HepG2 (cell line): Measurements from ENCODE around the gene GDF7. TPM values are rescaled to one million over a fixed set of nuclear protein-coding genes. Genes with fewer than 3 reads are reported as not detected.
A peak's percentile ranks its signal among the peaks of the same experiment; 100 is the strongest.

Source experiments
- CEBPB ChIP-seq: IDR thresholded peaks from 2 replicates; pipeline ENCODE4 v1.6.1; 2011; ENCODE audit warnings: low read depth, low read length, improper control_type of control experiment, borderline replicate concordance
- EP300 ChIP-seq, 3 experiments: sonication (generic) in 1 of 3; formaldehyde crosslinking in 1 of 3; IDR thresholded peaks; 2 replicates each; pipeline versions ENCODE4 v1.5.1 to v1.6.1; 2011 to 2020; ENCODE audit warnings: low read depth in 2 of 3, low read length in 2 of 3, borderline replicate concordance in 1 of 3, improper control_type of control experiment in 1 of 3, mild to moderate bottlenecking in 1 of 3, missing genetic modification reagents in 1 of 3, moderate library complexity in 1 of 3
- HMGXB4 ChIP-seq, 2 experiments: sonication (generic) in 1 of 2; formaldehyde crosslinking in 1 of 2; IDR thresholded peaks; 2 replicates each; pipeline versions ENCODE4 v1.4.0 to v1.6.1; 2018 to 2020; ENCODE audit warnings: missing genetic modification reagents in 2 of 2, borderline replicate concordance in 1 of 2, low read depth in 1 of 2, mild to moderate bottlenecking in 1 of 2, missing biosample characterization in 1 of 2
- HOXA7 ChIP-seq: sonication (generic); formaldehyde crosslinking; IDR thresholded peaks from 2 replicates; pipeline ENCODE4 v1.8.1; 2022; ENCODE audit warnings: mild to moderate bottlenecking, missing genetic modification reagents, moderate library complexity
- MYC ChIP-seq: sonication (generic); formaldehyde crosslinking; IDR thresholded peaks from 2 replicates; pipeline ENCODE4 v1.9.0; 2021; ENCODE audit warnings: missing genetic modification reagents, borderline replicate concordance
- RFXAP ChIP-seq: sonication (generic); formaldehyde crosslinking; IDR thresholded peaks from 2 replicates; pipeline ENCODE4 v1.4.0; 2020; ENCODE audit warnings: missing genetic modification reagents, borderline replicate concordance
- SAP130 ChIP-seq: IDR thresholded peaks from 2 replicates; pipeline ENCODE4 v1.6.1; 2016; ENCODE audit warnings: low read depth
- SIX4 ChIP-seq: sonication (generic); formaldehyde crosslinking; IDR thresholded peaks from 2 replicates; pipeline ENCODE4 v1.4.0; 2020; ENCODE audit warnings: missing genetic modification reagents
- TBX2 ChIP-seq: sonication (generic); formaldehyde crosslinking; IDR thresholded peaks from 2 replicates; pipeline ENCODE4 v1.5.0; 2020; ENCODE audit warnings: missing genetic modification reagents, mild to moderate bottlenecking, borderline replicate concordance
- TRAFD1 ChIP-seq: sonication (generic); formaldehyde crosslinking; IDR thresholded peaks from 2 replicates; pipeline ENCODE4 v1.5.1; 2020; ENCODE audit warnings: missing genetic modification reagents, mild to moderate bottlenecking, borderline replicate concordance
- ZFP90 ChIP-seq: sonication (generic); formaldehyde crosslinking; IDR thresholded peaks from 2 replicates; pipeline ENCODE4 v1.8.0; 2022; ENCODE audit warnings: missing genetic modification reagents, mild to moderate bottlenecking, inconsistent platforms, borderline replicate concordance
- ZNF232 ChIP-seq: sonication (generic); formaldehyde crosslinking; IDR thresholded peaks from 2 replicates; pipeline ENCODE4 v1.4.0; 2020; ENCODE audit warnings: missing genetic modification reagents, borderline replicate concordance
- ZNF484 ChIP-seq: sonication (generic); formaldehyde crosslinking; IDR thresholded peaks from 2 replicates; pipeline ENCODE4 v1.5.1; 2020; ENCODE audit warnings: mild to moderate bottlenecking, low read depth, missing genetic modification reagents, borderline replicate concordance
- ZNF572 ChIP-seq: sonication (generic); formaldehyde crosslinking; IDR thresholded peaks from 2 replicates; pipeline ENCODE4 v1.5.1; 2020; ENCODE audit warnings: mild to moderate bottlenecking, missing genetic modification reagents
- ZNF772 ChIP-seq: sonication (generic); formaldehyde crosslinking; IDR thresholded peaks from 2 replicates; pipeline ENCODE4 v1.5.0; 2020; ENCODE audit warnings: mild to moderate bottlenecking, missing genetic modification reagents
- polyA plus RNA-seq, 8 experiments: library from polyadenylated mRNA; depleted of rRNA in 3 of 8; stranded (reverse) in 7 of 8; unstranded in 1 of 8; fragments of >200 nt; fragmentation: Illumina TruSeq in 4 of 8; extraction: Trizol in 4 of 8; gene quantifications; 2 replicates each; pipeline versions ENCODE4 v1.2.1 to v1.2.3, GENCODE V29; 2011 to 2016; ENCODE audit warnings: low read depth in 4 of 8, missing spikeins in 1 of 8, mixed read lengths in 1 of 8; ENCODE audit not compliant: insufficient read depth in 1 of 8
- total RNA-seq, 5 experiments: library from RNA; depleted of rRNA; stranded (reverse); fragments of >200 nt; fragmentation: Illumina TruSeq; extraction: Trizol; gene quantifications; 2 replicates each; pipeline ENCODE4 v1.2.3, GENCODE V29; 2016; ENCODE audit warnings: low read depth in 1 of 5
- TF ChIP-seq, protein P1 (sequence below): sonication (generic); formaldehyde crosslinking; IDR thresholded peaks from 2 replicates; pipeline ENCODE4 v1.4.0; 2020; ENCODE audit warnings: missing genetic modification reagents
- TF ChIP-seq, protein P2 (sequence below): sonication (generic); formaldehyde crosslinking; IDR thresholded peaks from 2 replicates; pipeline ENCODE4 v1.8.1; 2022; ENCODE audit warnings: low read depth, mild to moderate bottlenecking, missing genetic modification reagents

GDF7 gene
- total and polyA plus RNA-seq, 2 of the 13 experiments (the other 11 are each of a cell fraction or from before 2014, with no cell fraction given): 1.6 to 15.0 TPM

DNA sequence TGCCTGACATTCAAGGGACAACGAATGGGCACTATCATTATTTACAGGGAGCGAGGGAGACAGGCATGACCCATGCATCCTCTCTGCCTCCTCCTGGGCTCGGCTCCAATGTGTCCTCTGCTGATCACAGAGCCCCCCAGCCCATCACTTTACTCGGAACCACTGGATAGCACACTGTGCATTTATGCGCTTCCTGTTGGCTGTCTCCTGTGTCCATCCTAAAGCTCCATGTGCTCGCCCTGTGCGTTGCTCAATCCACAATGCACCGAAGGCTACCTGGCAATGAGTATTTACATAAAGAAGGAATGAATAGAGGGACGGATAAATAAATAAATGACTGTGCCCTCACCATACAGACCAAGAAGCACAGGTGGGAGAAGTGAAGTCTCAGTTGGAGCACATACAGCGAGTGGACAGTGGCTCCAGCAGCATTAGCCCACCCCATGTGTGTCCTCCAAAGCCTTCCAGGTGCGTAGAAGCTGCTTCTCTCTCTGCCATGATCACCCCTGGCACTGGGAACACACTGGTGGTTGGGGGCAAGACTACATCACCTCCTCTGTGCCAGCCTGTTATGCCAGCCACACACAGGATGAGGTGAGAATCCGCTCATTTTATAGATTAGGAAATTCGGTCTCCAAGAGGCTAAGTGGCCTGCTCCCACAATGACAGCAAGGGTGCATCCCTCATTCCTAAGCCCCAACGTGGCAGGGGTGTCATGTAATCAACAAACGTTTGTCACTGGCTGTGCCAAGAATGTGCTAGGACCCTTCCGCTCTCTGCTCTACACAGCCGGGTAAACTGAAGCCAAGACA lies 2.3 kb upstream of the GDF7 start (continued):
- 0 out of 2 replicates have a peak, but pooled peaks have one; percentile 17 for TF ChIP-seq ZNF572 (CRISPR knock-in tag)
- TF ChIP-seq ZNF484 (CRISPR knock-in tag): no peak
- TF ChIP-seq ZNF232 (CRISPR knock-in tag): peak; percentile 31; the same call in 1 of the 2 replicates
- TF ChIP-seq TRAFD1 (CRISPR knock-in tag): no peak
- peak; percentile 34; the same call in 1 of the 2 replicates for TF ChIP-seq MYC (CRISPR knock-in tag)
- 0 out of 2 replicates have a peak, but pooled peaks have one; percentile 9 for TF ChIP-seq RFXAP (CRISPR knock-in tag)
- no peak for TF ChIP-seq ZFP90 (CRISPR knock-in tag)
- TF ChIP-seq EP300 (IDR thresholded peaks at IDR 0.05; ENCODE audit: low read depth in 2 of 2, low read length in 2 of 2): no peak
- no peak for TF ChIP-seq EP300 (CRISPR knock-in tag; IDR thresholded peaks at IDR 0.05; ENCODE audit: borderline replicate concordance)
- TF ChIP-seq, protein P1, sequence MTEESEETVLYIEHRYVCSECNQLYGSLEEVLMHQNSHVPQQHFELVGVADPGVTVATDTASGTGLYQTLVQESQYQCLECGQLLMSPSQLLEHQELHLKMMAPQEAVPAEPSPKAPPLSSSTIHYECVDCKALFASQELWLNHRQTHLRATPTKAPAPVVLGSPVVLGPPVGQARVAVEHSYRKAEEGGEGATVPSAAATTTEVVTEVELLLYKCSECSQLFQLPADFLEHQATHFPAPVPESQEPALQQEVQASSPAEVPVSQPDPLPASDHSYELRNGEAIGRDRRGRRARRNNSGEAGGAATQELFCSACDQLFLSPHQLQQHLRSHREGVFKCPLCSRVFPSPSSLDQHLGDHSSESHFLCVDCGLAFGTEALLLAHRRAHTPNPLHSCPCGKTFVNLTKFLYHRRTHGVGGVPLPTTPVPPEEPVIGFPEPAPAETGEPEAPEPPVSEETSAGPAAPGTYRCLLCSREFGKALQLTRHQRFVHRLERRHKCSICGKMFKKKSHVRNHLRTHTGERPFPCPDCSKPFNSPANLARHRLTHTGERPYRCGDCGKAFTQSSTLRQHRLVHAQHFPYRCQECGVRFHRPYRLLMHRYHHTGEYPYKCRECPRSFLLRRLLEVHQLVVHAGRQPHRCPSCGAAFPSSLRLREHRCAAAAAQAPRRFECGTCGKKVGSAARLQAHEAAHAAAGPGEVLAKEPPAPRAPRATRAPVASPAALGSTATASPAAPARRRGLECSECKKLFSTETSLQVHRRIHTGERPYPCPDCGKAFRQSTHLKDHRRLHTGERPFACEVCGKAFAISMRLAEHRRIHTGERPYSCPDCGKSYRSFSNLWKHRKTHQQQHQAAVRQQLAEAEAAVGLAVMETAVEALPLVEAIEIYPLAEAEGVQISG (CRISPR knock-in tag): peak; percentile 13; the same call in 1 of the 2 replicates
- no peak for TF ChIP-seq HOXA7 (CRISPR knock-in tag)
- 0 out of 2 replicates have a peak, but pooled peaks have one; percentile 16 for TF ChIP-seq ZNF772 (CRISPR knock-in tag)
- TF ChIP-seq, protein P2, sequence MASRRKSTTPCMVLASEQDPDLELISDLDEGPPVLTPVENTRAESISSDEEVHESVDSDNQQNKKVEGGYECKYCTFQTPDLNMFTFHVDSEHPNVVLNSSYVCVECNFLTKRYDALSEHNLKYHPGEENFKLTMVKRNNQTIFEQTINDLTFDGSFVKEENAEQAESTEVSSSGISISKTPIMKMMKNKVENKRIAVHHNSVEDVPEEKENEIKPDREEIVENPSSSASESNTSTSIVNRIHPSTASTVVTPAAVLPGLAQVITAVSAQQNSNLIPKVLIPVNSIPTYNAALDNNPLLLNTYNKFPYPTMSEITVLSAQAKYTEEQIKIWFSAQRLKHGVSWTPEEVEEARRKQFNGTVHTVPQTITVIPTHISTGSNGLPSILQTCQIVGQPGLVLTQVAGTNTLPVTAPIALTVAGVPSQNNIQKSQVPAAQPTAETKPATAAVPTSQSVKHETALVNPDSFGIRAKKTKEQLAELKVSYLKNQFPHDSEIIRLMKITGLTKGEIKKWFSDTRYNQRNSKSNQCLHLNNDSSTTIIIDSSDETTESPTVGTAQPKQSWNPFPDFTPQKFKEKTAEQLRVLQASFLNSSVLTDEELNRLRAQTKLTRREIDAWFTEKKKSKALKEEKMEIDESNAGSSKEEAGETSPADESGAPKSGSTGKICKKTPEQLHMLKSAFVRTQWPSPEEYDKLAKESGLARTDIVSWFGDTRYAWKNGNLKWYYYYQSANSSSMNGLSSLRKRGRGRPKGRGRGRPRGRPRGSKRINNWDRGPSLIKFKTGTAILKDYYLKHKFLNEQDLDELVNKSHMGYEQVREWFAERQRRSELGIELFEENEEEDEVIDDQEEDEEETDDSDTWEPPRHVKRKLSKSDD: peak; percentile 14; the same call in 1 of the 2 replicates
- peak; percentile 26; the same call in 1 of the 2 replicates for TF ChIP-seq TBX2
- peak; percentile 90 for TF ChIP-seq CEBPB
- TF ChIP-seq SIX4 (CRISPR knock-in tag): no peak
- 0 out of 4 replicates have a peak, but pooled peaks of 1 of the 2 experiments have one; percentile 12 for TF ChIP-seq HMGXB4 (CRISPR knock-in tag; IDR thresholded peaks at IDR 0.05; ENCODE audit: borderline replicate concordance in 1 of 2, low read depth in 1 of 2)
- peak; percentile 52; the same call in 1 of the 2 replicates for TF ChIP-seq SAP130 (CRISPR knock-in tag)
